ENCODE measurements around the gene SLC22A7.

SLC22A7 gene

GRCh38 chr6:43286980-43287716, 10.9 kb upstream of the SLC22A7 start:
- H3K36me3 ChIP-seq (ENCODE audit: control insufficient read depth in 2 of 2, insufficient read depth in 1 of 2, low read length in 2 of 2), result no peaks in the 10 kb centered on the region
- no peak overlapping the region for H3K4me3 ChIP-seq (ENCODE audit: low read depth, low read length)
- H3K27ac ChIP-seq (ENCODE audit: extremely low read depth, low read depth, low read length), result no peak overlapping the region
- no peaks in the 10 kb centered on the region for H3K9me3 ChIP-seq (ENCODE audit: control insufficient read depth, insufficient read depth, low read depth, low read length)
- no peaks in the 10 kb centered on the region for H3K4me1 ChIP-seq (ENCODE audit: control insufficient read depth, insufficient read depth, low read length)
- ChIA-PET CTCF (interaction anchor here (0.6 to 2.2 kb wide), 11 partner anchors 8 to 220 kb away, joined by 3 to 9 read pairs (median 3); partner anchors contain the start of genes DNPH1 and PTK7), POLR2A (no interaction called here)
- TF ChIP-seq ZNF138 (tag by site-specific recombination; IDR thresholded peaks at IDR 0.05; ENCODE audit: borderline replicate concordance), result no peak
- peak; percentile 43 for TF ChIP-seq ZIC2 (tag by site-specific recombination; IDR thresholded peaks at IDR 0.05)

- H3K4me1 ChIP-seq (ENCODE audit: control insufficient read depth, insufficient read depth, low read length), result no peaks in the 10 kb centered on the region
- no peaks in the 10 kb centered on the region for H3K36me3 ChIP-seq (ENCODE audit: control insufficient read depth in 2 of 2, insufficient read depth in 1 of 2, low read length in 2 of 2)
- no peak overlapping the region for H3K27ac ChIP-seq (ENCODE audit: extremely low read depth, low read depth, low read length)
- no peaks in the 10 kb centered on the region for H3K9me3 ChIP-seq (ENCODE audit: control insufficient read depth, insufficient read depth, low read depth, low read length)
- no peak overlapping the region for H3K4me3 ChIP-seq (ENCODE audit: low read depth, low read length)
- ChIA-PET POLR2A (no interaction called here), CTCF (interaction anchor here (1.1 to 2.2 kb wide), 7 partner anchors 7 to 219 kb away, joined by 3 to 9 read pairs (median 5); partner anchors contain the start of gene DNPH1)
- TF ChIP-seq KLF8 (tag by site-specific recombination; IDR thresholded peaks at IDR 0.05) (no peak), ZBTB20 (tag by site-specific recombination; IDR thresholded peaks at IDR 0.05) (no peak), KLF1 (tag by site-specific recombination; IDR thresholded peaks at IDR 0.05) (peak; percentile 81), ZNF366 (tag by site-specific recombination; conservative IDR thresholded peaks at IDR 0.05) (no peak), ZNF658 (tag by site-specific recombination; IDR thresholded peaks at IDR 0.05) (no peak), ZNF112 (tag by site-specific recombination; IDR thresholded peaks at IDR 0.05) (no peak)
Observed at GRCh38 chr6:43287717-43288679, 10.1 kb upstream of the SLC22A7 start.

- ChIA-PET CTCF (interaction anchor here (0.7 to 1.0 kb wide), 2 partner anchors 8 to 43 kb away, joined by 3 read pairs; no protein-coding TSS in a partner anchor), POLR2A (interaction anchor here (0.5 kb wide), 1 partner anchor 29 kb away, joined by 7 read pairs; no protein-coding TSS in a partner anchor)
- Histone ChIP-seq H3K9me3 (ENCODE audit: control insufficient read depth, insufficient read depth, low read depth, low read length) (no peaks in the 10 kb centered on the region), H3K4me1 (ENCODE audit: control insufficient read depth, insufficient read depth, low read length) (no peaks in the 10 kb centered on the region), H3K4me3 (ENCODE audit: low read depth, low read length) (no peak overlapping the region), H3K36me3 (ENCODE audit: control insufficient read depth in 2 of 2, insufficient read depth in 1 of 2, low read length in 2 of 2) (no peaks in the 10 kb centered on the region), H3K27ac (ENCODE audit: extremely low read depth, low read depth, low read length) (no peak overlapping the region)
- TF ChIP-seq GLI4 (tag by site-specific recombination; IDR thresholded peaks at IDR 0.05) (no peak), ZNF211 (tag by site-specific recombination; IDR thresholded peaks at IDR 0.05; ENCODE audit: low read depth) (no peak), YY1 (tag by site-specific recombination; IDR thresholded peaks at IDR 0.05) (no peak), EGR2 (tag by site-specific recombination; IDR thresholded peaks at IDR 0.05; ENCODE audit: low read depth) (no peak)
Observed at GRCh38 chr6:43290339-43290904, 7.6 kb upstream of the SLC22A7 start.

- H3K9me3 ChIP-seq (ENCODE audit: control insufficient read depth, insufficient read depth, low read depth, low read length), result no peaks in the 10 kb centered on the region
- ChIA-PET CTCF (interaction anchor here (1.0 to 1.3 kb wide), 2 partner anchors 9 to 27 kb away, joined by 3 read pairs; no protein-coding TSS in a partner anchor), POLR2A (interaction anchor here (0.5 kb wide), 1 partner anchor 29 kb away, joined by 7 read pairs; no protein-coding TSS in a partner anchor)
- H3K27ac ChIP-seq (ENCODE audit: extremely low read depth, low read depth, low read length), result no peak overlapping the region
- no peaks in the 10 kb centered on the region for H3K4me1 ChIP-seq (ENCODE audit: control insufficient read depth, insufficient read depth, low read length)
- TF ChIP-seq ZFP41 (tag by site-specific recombination; IDR thresholded peaks at IDR 0.05; ENCODE audit: borderline replicate concordance) (no peak), BCL6B (tag by site-specific recombination; IDR thresholded peaks at IDR 0.05) (no peak), ZNF416 (tag by site-specific recombination; IDR thresholded peaks at IDR 0.05) (no peak), SP2 (tag by site-specific recombination; IDR thresholded peaks at IDR 0.05) (no peak), ZNF692 (tag by site-specific recombination; IDR thresholded peaks at IDR 0.05) (no peak)
- no peaks in the 10 kb centered on the region for H3K36me3 ChIP-seq (ENCODE audit: control insufficient read depth in 2 of 2, insufficient read depth in 1 of 2, low read length in 2 of 2)
- no peak overlapping the region for H3K4me3 ChIP-seq (ENCODE audit: low read depth, low read length)
Observed at GRCh38 chr6:43290905-43291355, 7.1 kb upstream of the SLC22A7 start.

Data from HEK293 (cell line).